Urinary bladder (tissue), 4 donors: Measurements from ENCODE around the gene GPR35. TPM values are rescaled to one million over a fixed set of nuclear protein-coding genes. Genes with fewer than 3 reads are reported as not detected.

Experiments used
- DNase-seq: peaks from one replicate; pipeline ENCODE4 v3.0.0-alpha.2; 2015; ENCODE audit errors: extremely low spot score
- H3K27ac ChIP-seq: one replicate; pipeline ENCODE4 v1.5.1; 2013; ENCODE audit warnings: low read depth, mild to moderate bottlenecking, moderate library complexity
- H3K36me3 ChIP-seq: one replicate; pipeline ENCODE4 v1.6.1; 2013; ENCODE audit warnings: mild to moderate bottlenecking, moderate library complexity; ENCODE audit not compliant: insufficient read depth
- H3K4me1 ChIP-seq: one replicate; pipeline ENCODE4 v1.6.1; 2013; ENCODE audit warnings: mild to moderate bottlenecking, moderate library complexity; ENCODE audit not compliant: insufficient read depth
- H3K4me3 ChIP-seq: one replicate; pipeline ENCODE4 v1.5.1; 2013; ENCODE audit warnings: low read depth, low read length
- WGBS: extraction: QIAGEN DNeasy Blood & Tissue Kit; methylation state at CpG from one replicate; pipeline ENCODE4 v1.1.7; 2013; 5-methylcytosine and 5-hydroxymethylcytosine counted together
- polyA plus RNA-seq: library from polyadenylated mRNA; stranded (reverse); fragments of 200-250 nt; gene quantifications from one replicate; pipeline ENCODE4 v1.2.3, GENCODE V29; 2013
- total RNA-seq: library from RNA; depleted of rRNA; stranded (reverse); fragments of >200 nt; gene quantifications from one replicate; pipeline ENCODE4 v1.2.3, GENCODE V29; 2014
- donor health status: healthy with polysubstance abuse.
- donor health status: healthy.

The GPR35 gene
- total and polyA plus RNA-seq, 2 donors: 0.63 to 3.3 TPM

DNA sequence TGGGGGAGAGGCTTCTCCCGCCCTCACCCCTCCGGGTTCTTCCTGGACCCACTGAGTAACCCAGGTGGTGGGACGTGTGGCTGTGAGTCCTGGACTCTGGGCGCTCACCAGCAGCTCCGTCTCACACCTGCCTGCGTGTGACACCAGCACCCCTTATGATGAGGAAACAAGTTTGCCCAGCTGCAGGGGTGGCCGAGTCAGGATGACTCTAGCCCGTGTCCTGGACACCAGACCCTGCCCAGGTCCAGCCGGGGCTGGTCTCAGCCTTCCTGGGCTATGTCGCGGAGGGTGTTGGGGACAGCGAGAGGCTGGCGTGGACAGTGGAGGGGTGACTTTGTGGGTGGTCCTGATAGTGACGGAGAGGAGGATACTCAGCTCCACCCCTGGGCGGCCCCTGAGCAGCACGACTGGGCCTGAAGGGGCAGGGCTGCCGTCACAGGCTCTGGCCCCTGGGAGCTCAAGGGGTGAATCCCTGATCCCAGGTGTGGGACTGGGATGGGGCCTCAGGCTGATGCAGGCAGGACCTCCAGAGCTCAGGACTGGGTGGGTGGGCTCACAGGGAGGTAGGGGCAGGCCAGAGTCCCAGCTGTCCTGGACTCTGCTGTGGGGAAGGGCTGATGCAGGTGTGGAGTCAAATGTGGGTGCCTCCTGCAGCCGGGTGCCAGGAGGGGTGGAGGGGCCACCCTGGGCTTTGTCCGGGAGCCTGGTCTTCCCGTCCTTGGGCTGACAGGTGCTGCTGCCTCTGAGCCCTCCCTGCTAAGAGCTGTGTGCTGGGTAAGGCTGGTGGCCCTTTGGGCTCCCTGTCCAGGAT, 3.7 kb downstream of the GPR35 start:
- DNase-seq: no peak
- 51% methylated on average over 20 of the region's 20 CpGs for WGBS
- Histone ChIP-seq H3K27ac (no peak overlapping the region), H3K4me3 (no peak overlapping the region), H3K36me3 (no peaks in the 10 kb centered on the region), H3K4me1 (no peaks in the 10 kb centered on the region)

DNA sequence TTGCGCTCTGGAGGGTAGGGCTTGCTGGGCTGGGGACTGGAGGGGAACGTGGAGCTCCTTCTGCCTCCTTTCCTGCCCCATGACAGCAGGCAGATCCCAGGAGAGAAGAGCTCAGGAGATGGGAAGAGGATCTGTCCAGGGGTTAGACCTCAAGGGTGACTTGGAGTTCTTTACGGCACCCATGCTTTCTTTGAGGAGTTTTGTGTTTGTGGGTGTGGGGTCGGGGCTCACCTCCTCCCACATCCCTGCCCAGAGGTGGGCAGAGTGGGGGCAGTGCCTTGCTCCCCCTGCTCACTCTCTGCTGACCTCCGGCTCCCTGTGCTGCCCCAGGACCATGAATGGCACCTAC, 4.3 kb downstream of the GPR35 start:
- H3K4me3 ChIP-seq: no peak overlapping the region
- no peaks in the 10 kb centered on the region for H3K36me3 ChIP-seq
- DNase-seq: no peak
- H3K4me1 ChIP-seq: no peaks in the 10 kb centered on the region
- 79% methylated on average over 5 of the region's 5 CpGs for WGBS
- no peak overlapping the region for H3K27ac ChIP-seq

GRCh38 chr2:240629968-240630770, 4.9 kb downstream of the GPR35 start:
- 92% methylated on average over 50 of the region's 50 CpGs for WGBS
- Histone ChIP-seq H3K4me3 (no peak overlapping the region), H3K36me3 (no peaks in the 10 kb centered on the region), H3K4me1 (no peaks in the 10 kb centered on the region), H3K27ac (no peak overlapping the region)
- DNase-seq: no peak

DNA sequence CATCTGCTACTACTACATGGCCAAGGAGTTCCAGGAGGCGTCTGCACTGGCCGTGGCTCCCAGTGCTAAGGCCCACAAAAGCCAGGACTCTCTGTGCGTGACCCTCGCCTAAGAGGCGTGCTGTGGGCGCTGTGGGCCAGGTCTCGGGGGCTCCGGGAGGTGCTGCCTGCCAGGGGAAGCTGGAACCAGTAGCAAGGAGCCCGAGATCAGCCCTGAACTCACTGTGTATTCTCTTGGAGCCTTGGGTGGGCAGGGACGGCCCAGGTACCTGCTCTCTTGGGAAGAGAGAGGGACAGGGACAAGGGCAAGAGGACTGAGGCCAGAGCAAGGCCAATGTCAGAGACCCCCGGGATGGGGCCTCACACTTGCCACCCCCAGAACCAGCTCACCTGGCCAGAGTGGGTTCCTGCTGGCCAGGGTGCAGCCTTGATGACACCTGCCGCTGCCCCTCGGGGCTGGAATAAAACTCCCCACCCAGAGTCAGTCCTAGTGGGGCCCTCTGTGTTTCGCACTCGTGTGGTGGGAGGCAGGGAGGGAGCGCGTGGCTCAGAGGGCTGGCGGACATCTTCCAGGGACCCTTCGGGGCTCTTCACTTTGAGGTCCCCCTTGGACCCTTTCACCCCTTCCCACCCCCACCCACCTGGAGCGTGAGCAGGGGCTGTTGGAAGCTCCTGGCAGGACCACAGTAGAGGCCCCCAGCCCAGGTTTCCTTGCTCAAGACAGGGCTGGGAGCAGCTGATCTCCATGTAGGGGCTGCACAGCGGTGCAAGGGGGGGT, 5.7 kb downstream of the GPR35 start:
- no peaks in the 10 kb centered on the region for H3K4me1 ChIP-seq
- no peak overlapping the region for H3K27ac ChIP-seq
- WGBS: 95% methylated on average over 21 of the region's 21 CpGs
- H3K36me3 ChIP-seq: no peaks in the 10 kb centered on the region
- no peak for DNase-seq
- no peak overlapping the region for H3K4me3 ChIP-seq

DNA sequence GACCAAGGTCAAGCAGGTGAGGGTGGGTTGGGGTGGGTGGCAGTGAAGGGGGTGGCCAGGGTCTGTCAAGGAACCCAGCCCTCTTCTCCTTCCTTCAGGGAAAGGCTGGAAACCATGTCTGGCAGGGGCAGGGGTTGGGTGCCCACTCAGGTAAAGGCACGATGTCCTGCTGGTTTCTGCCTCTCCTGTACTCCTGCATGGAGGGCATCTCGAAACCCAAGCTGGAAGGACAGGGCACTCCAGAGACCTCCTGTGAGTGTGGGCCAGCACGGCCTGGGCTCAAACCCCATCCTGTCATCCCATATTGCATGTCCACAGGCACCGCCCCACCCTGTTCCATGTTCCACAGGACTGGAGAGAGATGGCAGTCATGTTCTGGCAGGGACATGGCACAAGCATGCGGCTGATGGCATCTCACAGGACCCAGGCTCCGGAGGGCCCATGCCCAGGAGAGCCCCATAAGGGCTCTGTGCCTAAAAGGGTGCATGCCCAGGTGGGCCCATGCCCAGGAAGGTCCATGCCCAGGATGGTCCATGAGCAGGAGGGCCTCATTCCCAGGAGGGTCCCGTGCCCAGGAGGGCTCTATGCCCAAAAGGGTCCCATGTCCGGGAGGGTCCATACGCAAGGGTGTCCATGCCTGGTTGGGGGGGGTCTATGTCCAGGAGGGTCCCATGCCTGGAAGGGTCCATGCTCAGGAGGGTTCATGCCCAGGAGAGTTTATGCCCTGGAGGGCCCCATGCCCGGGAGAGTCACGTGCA, 6.4 kb downstream of the GPR35 start:
- WGBS: 92% methylated on average over 11 of the region's 11 CpGs

GRCh38 chr2:240632306-240632721, 7.0 kb downstream of the GPR35 start:
- H3K4me3 ChIP-seq: no peak overlapping the region
- whole genome bisulfite sequencing: 98% methylated on average over 1 of the region's 1 CpG

More for the DNA sequence above, 6.4 kb downstream of the GPR35 start:
- Histone ChIP-seq H3K36me3 (no peaks in the 10 kb centered on the region), H3K27ac (no peak overlapping the region), H3K4me1 (no peaks in the 10 kb centered on the region), H3K4me3 (no peak overlapping the region)
- DNase-seq: no peak

DNA sequence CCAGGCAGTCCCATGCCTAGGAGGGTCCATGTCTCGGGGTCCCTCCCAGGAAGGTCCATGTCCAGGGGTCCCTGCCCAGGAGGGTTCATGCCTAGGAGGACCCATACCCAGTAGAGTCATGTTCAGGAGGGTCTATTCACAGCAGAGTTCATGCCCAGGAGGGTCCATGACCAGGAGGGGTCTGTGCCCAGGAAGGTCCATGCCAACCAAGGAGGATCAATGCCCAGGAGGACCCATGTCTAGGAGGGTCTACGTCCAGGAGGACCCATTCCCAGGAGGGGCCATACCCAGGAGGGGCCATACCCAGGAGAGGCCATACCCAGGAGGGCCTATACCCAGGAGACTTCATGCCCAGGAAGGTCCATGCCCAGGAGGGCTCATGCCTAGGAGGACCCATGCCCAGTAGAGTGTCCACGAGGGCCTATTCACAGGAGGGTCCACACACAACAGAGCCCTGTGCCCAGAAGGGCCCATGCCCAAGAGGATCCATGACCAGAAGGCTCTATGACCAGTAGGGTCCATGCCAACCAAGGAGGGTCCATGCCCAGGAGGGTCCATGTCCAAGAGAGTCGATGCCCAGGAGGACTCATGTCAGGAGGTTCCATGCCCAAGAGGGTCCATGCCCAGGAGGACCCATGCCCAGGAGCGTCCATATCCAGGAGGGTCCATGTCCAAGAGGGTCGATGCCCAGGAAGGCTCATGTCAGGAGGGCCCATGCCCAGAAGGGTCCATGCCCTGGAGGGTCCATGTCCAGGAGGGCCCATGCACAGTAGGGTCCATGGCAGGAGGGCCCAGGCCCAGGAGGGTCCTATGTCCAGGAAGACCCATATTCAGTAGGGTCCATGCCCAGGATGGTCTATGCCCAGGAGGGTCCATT, 10.1 kb downstream of the GPR35 start:
- Histone ChIP-seq H3K4me3 (no peak overlapping the region), H3K27ac (no peak overlapping the region), H3K36me3 (no peaks in the 10 kb centered on the region), H3K4me1 (no peaks in the 10 kb centered on the region)
- WGBS: 84% methylated on average over 6 of the region's 6 CpGs
- no peak for DNase-seq

More at GRCh38 chr2:240632306-240632721, 7.0 kb downstream of the GPR35 start:
- H3K4me1 ChIP-seq: no peaks in the 10 kb centered on the region
- no peak overlapping the region for H3K27ac ChIP-seq
- no peaks in the 10 kb centered on the region for H3K36me3 ChIP-seq
- no peak for DNase-seq

DNA sequence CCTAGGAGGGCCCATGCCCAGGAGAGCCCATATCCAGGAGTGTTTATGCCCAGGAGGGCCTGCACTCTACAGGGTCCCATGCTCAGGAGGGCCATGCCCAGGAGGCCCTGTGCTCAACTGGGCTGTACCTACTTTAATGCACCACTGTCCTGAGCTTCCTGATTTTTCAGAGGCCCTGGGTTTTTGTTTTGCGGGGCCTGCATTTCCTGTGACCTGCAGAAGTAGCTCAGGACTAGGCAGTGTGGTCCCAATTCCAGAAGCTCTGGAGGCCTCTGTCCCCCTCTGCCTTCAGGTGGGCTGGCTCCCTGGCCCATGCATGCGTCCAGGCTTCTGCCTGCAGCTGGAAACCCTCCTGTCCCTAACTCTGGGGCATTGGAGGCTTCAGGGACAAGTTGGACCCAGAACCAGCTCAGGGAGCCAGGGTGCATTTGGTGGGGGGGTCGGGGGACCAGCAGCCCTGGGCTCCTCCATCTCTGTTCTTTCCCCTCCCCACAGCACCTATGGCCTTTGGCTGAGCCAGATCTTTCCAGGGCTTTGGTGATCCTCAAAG, 10.8 kb downstream of the GPR35 start:
- no peak overlapping the region for H3K4me3 ChIP-seq
- H3K27ac ChIP-seq: no peak overlapping the region
- no peaks in the 10 kb centered on the region for H3K4me1 ChIP-seq
- no peaks in the 10 kb centered on the region for H3K36me3 ChIP-seq
- DNase-seq: no peak
- 78% methylated on average over 3 of the region's 3 CpGs for WGBS

DNA sequence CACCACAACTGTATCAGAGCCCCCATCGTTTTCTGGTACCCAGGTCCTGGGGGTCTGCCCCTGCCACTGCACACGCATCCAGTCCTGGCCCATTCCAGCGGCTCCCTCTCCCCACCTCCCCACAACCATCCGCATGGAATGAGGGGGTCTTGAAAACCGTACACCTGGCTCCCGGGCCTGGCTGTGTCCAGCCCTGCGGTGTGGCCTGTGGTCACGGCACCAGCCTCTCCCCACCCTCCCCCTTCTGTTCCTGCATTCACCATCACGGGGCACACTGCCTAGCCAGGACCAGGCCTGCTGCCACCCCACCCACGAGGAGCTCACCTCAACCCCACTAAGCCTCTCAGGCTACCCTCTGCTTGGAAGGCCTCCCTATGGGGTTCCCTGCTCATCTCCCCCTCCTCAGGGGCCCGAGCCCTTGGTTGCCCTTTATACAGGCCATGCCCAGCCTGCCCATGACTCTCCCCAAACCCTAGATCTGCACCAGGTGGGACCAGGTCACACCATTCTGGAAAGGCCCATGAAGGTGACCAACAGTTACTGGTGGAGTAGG, 11.4 kb downstream of the GPR35 start:
- Histone ChIP-seq H3K36me3 (no peaks in the 10 kb centered on the region), H3K4me1 (no peaks in the 10 kb centered on the region), H3K27ac (no peak overlapping the region), H3K4me3 (no peak overlapping the region)
- DNase-seq: no peak
- WGBS: 79% methylated on average over 11 of the region's 11 CpGs

GRCh38 chr2:240637116-240637900, 12.0 kb downstream of the GPR35 start:
- H3K27ac ChIP-seq: no peak overlapping the region
- 82% methylated on average over 17 of the region's 17 CpGs for whole genome bisulfite sequencing
- no peaks in the 10 kb centered on the region for H3K36me3 ChIP-seq
- DNase-seq: no peak
- no peaks in the 10 kb centered on the region for H3K4me1 ChIP-seq
- H3K4me3 ChIP-seq: no peak overlapping the region

- H3K4me3 ChIP-seq: no peak overlapping the region
- no peak overlapping the region for H3K27ac ChIP-seq
- 72% methylated on average over 8 of the region's 8 CpGs for WGBS
- DNase-seq: no peak
- no peaks in the 10 kb centered on the region for H3K4me1 ChIP-seq
- no peaks in the 10 kb centered on the region for H3K36me3 ChIP-seq
Observed at GRCh38 chr2:240637901-240638345, 12.6 kb downstream of the GPR35 start.
